HepG2 (cell line): ENCODE measurements around the gene UBE2S. TPM values are rescaled to one million over a fixed set of nuclear protein-coding genes. Genes with fewer than 3 reads are reported as not detected.

Experiments
- ARNT2 ChIP-seq: sonication (generic); formaldehyde crosslinking; IDR thresholded peaks from 2 replicates; pipeline ENCODE4 v1.8.0; 2022; ENCODE audit warnings: mild to moderate bottlenecking, low read depth, missing genetic modification reagents, moderate library complexity
- ATM ChIP-seq: fragments of 450-650 bp; IDR thresholded peaks from 2 replicates; pipeline ENCODE4 v1.7.1; 2017; ENCODE audit warnings: mild to moderate bottlenecking, borderline replicate concordance
- CC2D1A ChIP-seq: sonication (generic); formaldehyde crosslinking; IDR thresholded peaks from 2 replicates; pipeline ENCODE4 v1.8.1; 2023; ENCODE audit warnings: mild to moderate bottlenecking, missing genetic modification reagents
- CEBPZ ChIP-seq: IDR thresholded peaks from 2 replicates; pipeline ENCODE4 v1.6.1; 2012; ENCODE audit warnings: low read length, improper control_type of control experiment
- CREB3 ChIP-seq: sonication (generic); formaldehyde crosslinking; IDR thresholded peaks from 2 replicates; pipeline ENCODE4 v1.5.0; 2020; ENCODE audit warnings: missing genetic modification reagents
- EEA1 ChIP-seq: sonication (generic); formaldehyde crosslinking; IDR thresholded peaks from 2 replicates; pipeline ENCODE4 v1.5.1; 2020; ENCODE audit warnings: mild to moderate bottlenecking, missing genetic modification reagents, borderline replicate concordance
- GTF3A ChIP-seq: sonication (generic); formaldehyde crosslinking; conservative IDR thresholded peaks from 2 replicates; pipeline ENCODE4 v1.4.0; 2020; ENCODE audit warnings: mild to moderate bottlenecking, missing genetic modification reagents
- JUND ChIP-seq: sonication (generic); formaldehyde crosslinking; IDR thresholded peaks from 2 replicates; pipeline ENCODE4 v1.8.0; 2022; ENCODE audit warnings: mild to moderate bottlenecking, missing genetic modification reagents
- POLR2AphosphoS5 ChIP-seq: IDR thresholded peaks from 2 replicates; pipeline ENCODE4 v1.6.1; 2012; ENCODE audit warnings: low read depth, low read length
- RELA ChIP-seq: sonication (generic); formaldehyde crosslinking; IDR thresholded peaks from 2 replicates; pipeline ENCODE4 v1.4.0; 2020; ENCODE audit warnings: missing genetic modification reagents
- ZMYM4 ChIP-seq: sonication (generic); formaldehyde crosslinking; IDR thresholded peaks from 2 replicates; pipeline ENCODE4 v1.8.1; 2023; ENCODE audit warnings: mild to moderate bottlenecking, missing genetic modification reagents
- ZNF280B ChIP-seq: sonication (generic); formaldehyde crosslinking; IDR thresholded peaks from 2 replicates; pipeline ENCODE4 v1.5.0; 2020; ENCODE audit warnings: missing genetic modification reagents, mild to moderate bottlenecking, borderline replicate concordance
- ZNF333 ChIP-seq: sonication (generic); formaldehyde crosslinking; IDR thresholded peaks from 2 replicates; pipeline ENCODE4 v1.4.0; 2020; ENCODE audit warnings: mild to moderate bottlenecking, missing genetic modification reagents, borderline replicate concordance
- ZNF761 ChIP-seq: sonication (generic); formaldehyde crosslinking; conservative IDR thresholded peaks from 2 replicates; pipeline ENCODE4 v1.4.0; 2020; ENCODE audit warnings: mild to moderate bottlenecking, missing genetic modification reagents
- polyA plus RNA-seq, 8 experiments: library from polyadenylated mRNA; depleted of rRNA in 3 of 8; stranded (reverse) in 7 of 8; unstranded in 1 of 8; fragments of >200 nt; fragmentation: Illumina TruSeq in 4 of 8; extraction: Trizol in 4 of 8; gene quantifications; 2 replicates each; pipeline versions ENCODE4 v1.2.1 to v1.2.3, GENCODE V29; 2011 to 2016; ENCODE audit warnings: low read depth in 4 of 8, missing spikeins in 1 of 8, mixed read lengths in 1 of 8; ENCODE audit not compliant: insufficient read depth in 1 of 8
- total RNA-seq, 5 experiments: library from RNA; depleted of rRNA; stranded (reverse); fragments of >200 nt; fragmentation: Illumina TruSeq; extraction: Trizol; gene quantifications; 2 replicates each; pipeline ENCODE4 v1.2.3, GENCODE V29; 2016; ENCODE audit warnings: low read depth in 1 of 5
- TF ChIP-seq, protein P1 (sequence below): sonication (generic); formaldehyde crosslinking; IDR thresholded peaks from 2 replicates; pipeline ENCODE4 v1.9.0; 2021; ENCODE audit warnings: missing genetic modification reagents, mild to moderate bottlenecking, borderline replicate concordance
- TF ChIP-seq, protein P2 (sequence below): sonication (generic); formaldehyde crosslinking; IDR thresholded peaks from 2 replicates; pipeline ENCODE4 v1.4.0; 2020; ENCODE audit warnings: missing genetic modification reagents

The UBE2S gene
- total and polyA plus RNA-seq, 2 of the 13 experiments (the other 11 are each of a cell fraction or from before 2014, with no cell fraction given): 32.2 to 39.3 TPM

- TF ChIP-seq, protein P1, sequence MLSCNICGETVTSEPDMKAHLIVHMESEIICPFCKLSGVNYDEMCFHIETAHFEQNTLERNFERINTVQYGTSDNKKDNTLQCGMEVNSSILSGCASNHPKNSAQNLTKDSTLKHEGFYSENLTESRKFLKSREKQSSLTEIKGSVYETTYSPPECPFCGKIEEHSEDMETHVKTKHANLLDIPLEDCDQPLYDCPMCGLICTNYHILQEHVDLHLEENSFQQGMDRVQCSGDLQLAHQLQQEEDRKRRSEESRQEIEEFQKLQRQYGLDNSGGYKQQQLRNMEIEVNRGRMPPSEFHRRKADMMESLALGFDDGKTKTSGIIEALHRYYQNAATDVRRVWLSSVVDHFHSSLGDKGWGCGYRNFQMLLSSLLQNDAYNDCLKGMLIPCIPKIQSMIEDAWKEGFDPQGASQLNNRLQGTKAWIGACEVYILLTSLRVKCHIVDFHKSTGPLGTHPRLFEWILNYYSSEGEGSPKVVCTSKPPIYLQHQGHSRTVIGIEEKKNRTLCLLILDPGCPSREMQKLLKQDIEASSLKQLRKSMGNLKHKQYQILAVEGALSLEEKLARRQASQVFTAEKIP: no peak
- TF ChIP-seq ZNF761 (CRISPR knock-in tag): no peak; the same call in 1 of the 2 replicates
- TF ChIP-seq ARNT2: peak; percentile 60
- no peak for TF ChIP-seq EEA1
- no peak; the same call in 1 of the 2 replicates for TF ChIP-seq POLR2AphosphoS5
- TF ChIP-seq, protein P2, sequence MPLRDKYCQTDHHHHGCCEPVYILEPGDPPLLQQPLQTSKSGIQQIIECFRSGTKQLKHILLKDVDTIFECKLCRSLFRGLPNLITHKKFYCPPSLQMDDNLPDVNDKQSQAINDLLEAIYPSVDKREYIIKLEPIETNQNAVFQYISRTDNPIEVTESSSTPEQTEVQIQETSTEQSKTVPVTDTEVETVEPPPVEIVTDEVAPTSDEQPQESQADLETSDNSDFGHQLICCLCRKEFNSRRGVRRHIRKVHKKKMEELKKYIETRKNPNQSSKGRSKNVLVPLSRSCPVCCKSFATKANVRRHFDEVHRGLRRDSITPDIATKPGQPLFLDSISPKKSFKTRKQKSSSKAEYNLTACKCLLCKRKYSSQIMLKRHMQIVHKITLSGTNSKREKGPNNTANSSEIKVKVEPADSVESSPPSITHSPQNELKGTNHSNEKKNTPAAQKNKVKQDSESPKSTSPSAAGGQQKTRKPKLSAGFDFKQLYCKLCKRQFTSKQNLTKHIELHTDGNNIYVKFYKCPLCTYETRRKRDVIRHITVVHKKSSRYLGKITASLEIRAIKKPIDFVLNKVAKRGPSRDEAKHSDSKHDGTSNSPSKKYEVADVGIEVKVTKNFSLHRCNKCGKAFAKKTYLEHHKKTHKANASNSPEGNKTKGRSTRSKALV: no peak
- 0 out of 2 replicates have a peak, but pooled peaks have one; percentile 46 for TF ChIP-seq ZNF280B
- no peak for TF ChIP-seq RELA (CRISPR knock-in tag)
- no peak for TF ChIP-seq CEBPZ
- TF ChIP-seq ZNF333 (CRISPR knock-in tag): no peak
- TF ChIP-seq CC2D1A (CRISPR knock-in tag): no peak
- TF ChIP-seq GTF3A (CRISPR knock-in tag): no peak
- TF ChIP-seq ZMYM4 (CRISPR knock-in tag): peak; percentile 93
- TF ChIP-seq CREB3: 0 out of 2 replicates have a peak, but pooled peaks have one; percentile 8
- no peak for TF ChIP-seq ATM
- TF ChIP-seq JUND (CRISPR knock-in tag): peak; percentile 52; the same call in 1 of the 2 replicates
Observed at GRCh38 chr19:55407800-55408532, 378 bp upstream of the UBE2S start (continued).
